Stomach (tissue), 4 donors: ENCODE data around the gene IGHMBP2.

ENCODE experiments used
- CTCF ChIP-seq, 7 experiments: fragments of 450-650 bp in 4 of 7; fragments of 200-600 bp in 3 of 7; sonication (generic) in 3 of 7; IDR thresholded peaks; one replicate each; pipeline ENCODE4 v1.5.1; 2016 to 2019; ENCODE audit warnings: antibody characterized with exemption in 7 of 7, control low read depth in 2 of 7, mild to moderate bottlenecking in 1 of 7
- EP300 ChIP-seq: sonication (generic); formaldehyde crosslinking; IDR thresholded peaks from one replicate; pipeline ENCODE4 v1.6.1; 2017; ENCODE audit warnings: antibody characterized with exemption
- POLR2A ChIP-seq, 4 donors: fragments of 450-650 bp; IDR thresholded peaks; one replicate each; pipeline ENCODE4 v1.6.1; 2016; ENCODE audit warnings: antibody characterized with exemption in 4 of 4, control low read depth in 2 of 4, mild to moderate bottlenecking in 1 of 4, moderate library complexity in 1 of 4
- POLR2AphosphoS5 ChIP-seq, 3 donors: sonication (generic); formaldehyde crosslinking; IDR thresholded peaks; one replicate each; pipeline ENCODE4 v1.6.1; 2016; ENCODE audit warnings: antibody characterized with exemption in 3 of 3

GRCh38 chr11:68939583-68940555 is 36.2 kb downstream of the IGHMBP2 start:
- TF ChIP-seq CTCF (IDR thresholded peaks at IDR 0.05) (no peak), POLR2A (IDR thresholded peaks at IDR 0.05) (no peak), EP300 (no peak), POLR2AphosphoS5 (IDR thresholded peaks at IDR 0.05) (no peak)
